Stimulated activated CD4-positive, alpha-beta T cell treated with anti-CD3 and anti-CD28 coated beads, Interleukin-15, amount 100 ng/mL, for 24 hours (primary cell): Measurements from ENCODE around the gene GGN.
"Not testable (repeated sequence)": the region's sequence is repeated elsewhere in the genome, so short reads cannot be mapped to it uniquely, and the experiment has no call there.

ENCODE experiments used
- DNase-seq: peaks from one replicate; pipeline ENCODE4 v3.0.0-alpha.2; 2020

The GGN gene

GRCh38 chr19:38411041-38411712 lies 23.3 kb upstream of the GGN start:
- DNase-seq: no peak

- not testable (repeated sequence) for DNase-seq
Observed at GRCh38 chr19:38410407-38410806, 22.6 kb upstream of the GGN start.

GRCh38 chr19:38409631-38410133 lies 21.8 kb upstream of the GGN start:
- no peak for DNase-seq

GRCh38 chr19:38405276-38405675 lies 17.4 kb upstream of the GGN start:
- no peak for DNase-seq

- no peak for DNase-seq
Observed at GRCh38 chr19:38404858-38405257, 17.0 kb upstream of the GGN start.

DNA sequence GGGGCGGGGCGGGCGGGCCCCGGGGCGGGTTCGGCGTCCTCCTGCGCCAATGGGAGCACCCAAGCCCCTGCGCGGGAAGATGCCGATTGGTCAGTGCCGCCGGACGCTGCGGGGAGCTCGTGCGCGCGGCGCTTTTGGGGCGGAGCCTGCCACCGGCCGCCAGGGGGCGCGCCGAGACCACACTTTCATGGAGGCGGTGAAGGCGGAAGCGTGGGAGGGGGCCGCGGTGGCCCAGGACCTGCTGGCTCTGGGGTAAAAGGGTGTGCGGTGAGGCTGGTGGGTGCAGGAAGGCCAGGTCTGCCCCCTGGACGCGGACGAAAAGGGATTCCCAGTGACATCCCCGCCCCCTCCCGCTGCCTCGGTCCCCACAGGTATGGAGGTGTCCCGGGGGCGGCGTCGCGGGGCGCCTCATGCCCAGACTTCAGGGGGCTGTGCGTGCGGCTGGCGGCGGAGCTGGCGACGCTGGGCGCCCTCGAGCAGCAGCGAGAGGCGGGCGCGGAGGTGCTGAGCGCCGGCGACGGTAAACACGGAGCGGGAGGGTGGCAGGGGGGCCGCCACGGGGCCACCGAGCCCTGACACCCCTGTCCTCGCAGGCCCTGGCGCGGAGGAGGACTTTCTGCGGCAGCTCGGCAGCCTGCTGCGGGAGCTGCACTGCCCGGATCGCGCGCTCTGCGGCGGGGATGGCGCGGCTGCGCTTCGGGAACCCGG lies 15.3 kb upstream of the GGN start, which contains the start of gene FAM98C:
Gene FAM98C (plus strand): TSS at position 127 of the 708 bp plus-strand sequence. CDS start 61 bp downstream, at position 188.
- DNase-seq: peak; percentile 97

- DNase-seq: no peak
Observed at GRCh38 chr19:38402623-38402966, 14.8 kb upstream of the GGN start.

GRCh38 chr19:38401148-38401547 lies 13.3 kb upstream of the GGN start:
- no peak for DNase-seq

DNA sequence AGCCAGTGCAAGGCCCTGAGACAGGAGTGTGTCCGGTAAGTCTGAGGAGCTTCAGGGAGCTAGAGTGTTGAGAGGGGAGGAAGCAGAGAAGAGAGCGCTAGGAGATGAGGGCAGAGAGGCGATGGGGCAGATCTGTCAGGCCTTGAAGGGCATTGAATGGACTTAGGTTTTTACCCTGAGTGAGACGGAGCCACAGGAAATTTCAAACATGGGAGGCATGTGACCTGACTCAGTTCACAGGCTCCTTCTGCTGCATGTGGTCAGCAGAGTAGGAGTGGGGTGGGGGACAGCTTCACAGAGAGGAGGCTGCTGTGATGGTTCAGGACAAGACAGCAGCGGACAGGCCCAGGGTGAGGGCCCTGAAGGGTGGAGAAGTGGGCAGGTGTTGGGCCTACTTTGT lies 12.5 kb upstream of the GGN start:
- no peak for DNase-seq

- DNase-seq: no peak
Observed at GRCh38 chr19:38399537-38399936, 11.7 kb upstream of the GGN start.

GRCh38 chr19:38399081-38399480 lies 11.2 kb upstream of the GGN start:
- DNase-seq: no peak

GRCh38 chr19:38395381-38396114 lies 7.7 kb upstream of the GGN start:
- DNase-seq: peak; percentile 63

DNA sequence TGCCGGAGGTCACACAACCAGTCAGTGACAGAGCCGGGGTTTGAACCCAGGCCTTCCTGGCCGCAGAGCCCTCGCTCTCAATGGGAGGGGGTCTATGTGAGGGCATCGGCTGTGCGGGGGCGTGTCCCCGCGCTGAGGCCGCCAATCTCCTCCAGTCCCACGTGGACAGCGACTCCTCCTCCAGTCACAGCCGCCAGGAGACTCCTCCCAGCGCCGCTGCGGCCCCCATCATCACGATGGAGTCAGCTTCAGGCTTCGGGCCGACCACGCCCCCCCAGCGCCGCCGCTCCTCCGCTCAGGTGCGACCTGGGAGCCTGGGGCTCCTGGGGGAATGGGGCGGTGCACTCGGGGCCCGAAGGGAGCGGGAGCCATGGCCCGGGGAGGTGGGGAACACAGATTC lies 6.7 kb upstream of the GGN start:
- peak; percentile 89 for DNase-seq

DNA sequence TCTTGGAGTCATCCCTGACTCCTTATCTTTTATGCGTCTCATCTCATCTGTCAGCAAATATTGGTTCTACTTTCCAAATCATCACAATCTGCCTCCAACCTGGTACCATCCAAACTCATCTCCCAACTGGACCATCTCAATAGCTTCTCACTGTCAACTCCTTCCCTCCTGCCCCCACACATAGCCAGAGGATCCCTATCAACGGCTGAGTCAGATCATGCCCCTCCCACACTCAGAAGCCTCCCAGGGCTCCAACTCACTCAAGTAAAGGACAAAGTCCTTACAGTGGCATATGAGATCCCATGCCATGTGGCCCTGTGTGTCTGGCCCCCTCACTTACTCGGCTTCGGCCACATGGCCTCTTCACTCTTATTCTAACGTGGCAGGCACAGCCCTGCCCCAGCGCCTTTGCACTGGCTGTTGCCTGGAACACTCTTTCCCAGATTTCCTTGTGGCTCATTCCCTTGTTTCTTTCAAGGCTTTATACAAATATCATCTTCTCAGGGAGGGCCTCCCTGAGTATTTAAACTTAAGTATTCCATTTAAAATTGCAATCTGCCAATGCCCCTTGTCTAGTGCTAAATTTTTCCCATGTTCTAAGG lies 5.0 kb upstream of the GGN start:
- DNase-seq: no peak

GRCh38 chr19:38391911-38392464 lies 4.2 kb upstream of the GGN start:
- no peak for DNase-seq

- DNase-seq: no peak
Observed at GRCh38 chr19:38389957-38390924, 2.4 kb upstream of the GGN start.

GRCh38 chr19:38389101-38389925 lies 1.5 kb upstream of the GGN start:
- peak; percentile 18 for DNase-seq

DNA sequence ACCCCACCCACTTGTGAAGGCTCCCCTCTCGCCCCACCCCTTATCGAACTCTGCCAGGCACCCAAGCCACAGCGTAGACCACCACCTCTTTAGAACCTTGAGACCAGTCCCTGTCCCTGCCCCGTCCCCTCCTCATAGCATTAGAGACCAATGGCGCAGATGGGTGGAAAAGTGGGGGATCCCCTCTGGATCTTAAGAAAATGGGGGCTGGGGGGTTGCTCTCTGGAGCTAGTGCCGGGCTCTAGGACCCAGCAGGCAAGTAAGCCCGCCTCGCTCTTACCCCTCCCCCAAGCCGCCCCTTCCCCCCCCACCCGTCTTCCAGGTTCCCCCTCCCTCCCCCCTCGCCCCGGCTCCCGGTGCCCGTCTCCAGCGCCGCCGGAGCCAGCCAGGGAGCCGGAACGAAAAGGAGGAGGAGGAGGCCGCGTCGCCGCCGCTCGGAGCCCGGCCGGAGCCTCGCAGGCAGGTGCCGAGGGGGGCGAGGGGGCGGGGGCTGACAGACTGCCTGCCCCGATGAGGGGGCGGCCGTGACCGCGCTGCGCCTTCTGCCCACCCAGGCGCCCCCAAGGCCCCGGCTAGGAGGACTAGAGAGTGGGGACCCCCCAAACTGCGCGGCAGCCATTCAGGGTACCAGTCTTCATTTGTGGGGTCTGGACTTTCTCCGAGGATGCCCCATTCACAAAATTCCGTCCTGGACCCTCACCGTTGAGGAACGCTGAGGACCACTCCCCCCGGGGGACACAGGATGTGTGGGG lies 691 bp upstream of the GGN start, which contains the start of gene SPRED3:
Gene SPRED3 (plus strand): TSS at position 349 of the 752 bp plus-strand sequence. CDS start 1,606 bp downstream, outside the sequence.
- DNase-seq: peak; percentile 21

DNA sequence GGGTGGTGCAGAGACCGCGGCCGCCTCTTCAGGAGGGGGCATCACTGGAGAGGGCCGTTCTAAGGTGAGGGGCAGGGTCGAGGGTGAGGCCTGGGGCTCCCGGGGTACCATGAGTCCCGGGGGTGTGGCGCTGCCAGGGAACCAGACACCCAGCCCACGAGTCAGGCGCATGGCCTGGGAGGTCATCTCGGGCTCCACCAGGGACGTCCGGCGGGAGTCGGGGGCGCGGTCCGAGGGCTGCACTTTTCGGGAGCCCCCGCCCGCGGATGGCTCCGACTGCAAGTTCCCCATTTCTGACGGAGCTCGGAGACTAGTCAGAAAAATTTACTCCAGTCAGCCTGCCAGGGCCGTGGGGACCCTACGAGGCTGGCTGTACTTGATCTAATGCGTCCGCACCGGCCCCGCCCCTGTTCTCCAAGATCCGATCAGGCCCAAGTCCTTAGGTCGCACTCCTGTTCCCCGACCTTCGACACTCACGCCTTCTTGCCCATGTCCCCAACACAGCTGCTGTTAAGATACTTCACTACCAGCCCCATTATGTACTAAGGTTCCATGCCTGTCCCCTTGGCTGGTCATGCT lies 774 bp downstream of the GGN start:
- DNase-seq: no peak
